ENCODE results near the gene MVB12A.
A peak's percentile ranks its signal among the peaks of the same experiment; 100 is the strongest.

The MVB12A gene

DNA sequence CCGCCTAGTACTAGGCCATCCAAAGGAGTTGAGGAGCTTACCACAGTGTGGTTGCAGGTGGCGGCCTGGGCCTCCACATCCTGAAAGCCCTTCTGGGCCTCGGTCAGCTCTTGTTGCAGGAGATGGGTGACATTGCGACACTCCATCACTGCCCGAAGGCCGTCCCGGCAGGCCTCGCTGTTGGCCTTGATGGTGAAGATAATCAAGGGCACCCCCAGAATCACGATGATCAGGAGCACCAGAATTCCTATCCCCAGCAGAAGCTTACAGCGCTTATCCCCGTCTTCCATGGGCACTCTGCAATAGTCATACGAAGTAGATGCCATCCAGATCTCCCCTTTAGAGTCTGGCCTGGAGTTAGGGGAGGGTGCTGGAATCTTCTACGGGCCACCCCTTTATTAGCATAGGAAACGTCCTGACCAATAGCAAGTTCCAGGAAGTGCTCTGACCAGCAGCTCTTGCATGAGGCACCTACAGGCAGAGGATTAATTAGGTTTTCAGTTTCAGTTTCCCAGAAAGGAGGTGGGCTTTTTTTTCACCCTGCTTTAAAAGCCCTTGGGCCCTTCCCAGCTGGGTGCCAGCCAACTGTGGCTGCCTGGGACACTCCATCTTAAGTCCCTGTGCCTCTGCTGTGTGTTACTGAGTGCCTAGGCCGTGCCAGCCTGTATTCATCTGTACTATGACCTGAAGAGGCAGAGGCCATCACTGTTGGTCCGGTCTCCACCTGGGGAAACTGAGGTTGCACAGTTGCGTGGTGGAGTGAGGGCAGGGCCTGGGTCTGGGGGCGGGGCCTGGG is 14.4 kb upstream of the MVB12A start, which contains the start of gene BST2:
TSS of gene BST2 (minus strand) at position 381 of the 796 bp plus-strand sequence. CDS start at position 326, 55 bp downstream.
- no peak for DNase-seq

DNA sequence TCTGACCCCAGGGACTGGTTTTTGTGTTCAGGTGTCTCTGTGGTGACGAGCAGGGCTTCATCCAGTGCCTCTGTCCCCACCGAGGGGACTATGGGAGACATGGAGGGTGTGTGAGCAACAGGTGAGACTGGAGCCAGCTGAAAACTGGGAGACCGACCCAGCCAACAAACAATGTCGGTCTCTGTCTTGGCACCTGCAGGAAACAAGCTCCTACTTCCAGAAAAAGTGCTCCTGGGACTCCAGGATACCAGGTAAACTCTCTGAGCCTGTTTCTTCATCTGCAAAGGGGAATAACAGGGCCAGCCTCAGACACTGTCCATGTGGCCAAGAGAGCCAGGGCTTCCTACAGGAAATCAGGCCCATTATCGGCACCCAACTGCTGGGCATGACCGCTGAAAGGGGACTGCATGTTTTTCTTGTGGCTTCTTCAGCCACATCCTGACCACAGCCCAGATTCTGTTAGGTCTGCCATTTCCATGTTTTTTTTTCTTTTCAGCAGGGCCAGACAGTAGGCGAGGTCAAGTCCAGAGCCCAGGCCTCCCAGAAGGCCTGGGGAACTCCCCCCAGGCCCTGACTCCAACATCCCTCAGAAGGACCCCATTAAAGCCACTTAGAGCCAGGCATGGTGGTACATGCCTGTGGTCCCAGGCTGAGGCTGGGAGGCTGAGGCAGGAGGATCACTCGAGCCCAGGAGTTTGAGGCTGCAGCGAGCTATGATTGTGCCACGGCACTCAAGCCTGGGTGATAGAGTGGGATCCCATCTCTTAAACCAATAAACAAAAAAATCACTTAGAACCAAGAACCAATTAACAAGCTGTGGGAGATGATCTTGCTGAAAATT is 13.6 kb upstream of the MVB12A start:
- DNase-seq = no peak

GRCh38 chr19:17406887-17407196 is 13.0 kb upstream of the MVB12A start:
- DNase-seq = peak in 1 of 2 experiments; percentile 10

DNA sequence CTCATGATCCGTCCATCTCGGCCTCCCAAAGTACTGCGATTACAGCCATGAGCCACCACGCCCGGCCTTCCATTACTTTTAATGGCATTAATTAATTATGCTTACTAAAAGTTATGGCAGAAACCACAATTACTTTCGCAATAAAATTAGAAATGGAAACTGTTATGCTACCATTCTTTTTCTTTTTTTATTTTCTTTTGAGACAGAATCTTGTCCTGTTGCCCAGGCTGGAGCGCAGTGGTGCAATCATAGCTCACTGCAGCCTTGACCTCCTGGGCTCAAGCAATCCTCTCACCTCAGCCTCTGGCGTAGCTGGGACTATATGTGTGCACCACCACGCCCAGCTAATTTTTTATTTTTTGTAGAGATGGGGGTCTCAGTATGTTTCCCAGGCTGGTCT is 9.9 kb upstream of the MVB12A start:
- no peak for DNase-seq

GRCh38 chr19:17411801-17412200 is 8.0 kb upstream of the MVB12A start:
- no peak for DNase-seq

DNA sequence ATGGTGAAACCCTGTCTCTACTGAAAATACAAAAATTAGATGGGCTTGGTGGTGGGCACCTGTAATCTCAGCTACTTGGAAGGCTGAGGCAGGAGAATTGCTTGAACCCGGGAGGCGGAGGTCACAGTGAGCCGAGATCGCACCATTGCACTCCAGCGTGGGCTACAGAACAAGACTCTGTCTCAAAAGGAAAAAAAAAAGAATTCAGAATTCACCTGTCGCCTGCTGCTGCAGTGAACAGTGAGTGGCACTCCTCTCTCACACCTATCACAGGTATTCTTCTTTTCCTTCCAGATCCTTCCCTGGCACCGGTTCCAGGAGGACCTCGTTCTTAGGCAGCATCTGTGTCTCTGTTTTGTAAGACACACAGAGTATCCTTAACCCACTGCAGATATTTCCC is 5.8 kb upstream of the MVB12A start:
- no peak for DNase-seq

DNA sequence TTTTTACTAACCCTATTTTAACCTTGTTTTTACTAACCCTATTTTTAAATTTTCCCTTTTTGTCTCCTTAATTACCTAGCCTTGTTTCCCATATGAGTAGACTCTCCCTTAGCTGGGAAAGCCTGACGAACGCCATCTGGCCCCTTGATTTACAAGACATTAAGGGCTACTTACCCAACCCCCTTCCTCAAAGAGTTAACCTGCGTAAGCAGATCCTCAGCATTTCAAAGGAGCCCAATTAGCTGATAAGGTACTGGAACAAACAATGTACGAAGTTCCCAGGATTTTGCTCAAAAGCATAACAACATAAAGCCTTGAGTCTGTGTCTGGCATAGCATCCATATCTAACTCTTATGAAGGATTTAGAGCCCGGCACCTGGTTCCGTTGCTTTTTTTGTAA is 4.7 kb upstream of the MVB12A start:
- no peak for DNase-seq

- DNase-seq = no peak
Measured at GRCh38 chr19:17418710-17419109, 1.1 kb upstream of the MVB12A start.

DNA sequence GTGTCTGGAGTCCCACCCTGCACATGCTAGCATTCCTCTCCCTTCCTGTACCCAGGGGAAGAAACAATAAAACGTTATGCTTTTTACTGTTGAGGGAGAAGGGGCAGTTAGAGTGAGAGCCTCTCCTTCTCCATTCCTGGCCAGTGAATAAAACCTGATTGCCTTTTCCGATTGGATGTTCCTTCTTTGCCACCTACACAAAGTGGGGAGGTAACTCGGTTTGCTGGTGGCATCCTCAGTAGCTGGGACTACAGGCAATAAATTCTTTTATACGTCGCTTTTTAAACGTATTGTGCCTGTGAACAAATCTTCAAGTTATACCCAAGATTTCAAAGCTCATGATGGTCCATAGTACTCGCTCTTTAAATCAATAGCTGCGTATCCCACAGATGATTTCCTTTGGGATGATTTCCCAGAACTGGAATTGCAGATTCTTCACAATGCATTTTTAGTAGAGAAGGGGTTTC is 660 bp upstream of the MVB12A start:
- DNase-seq = no peak

DNA sequence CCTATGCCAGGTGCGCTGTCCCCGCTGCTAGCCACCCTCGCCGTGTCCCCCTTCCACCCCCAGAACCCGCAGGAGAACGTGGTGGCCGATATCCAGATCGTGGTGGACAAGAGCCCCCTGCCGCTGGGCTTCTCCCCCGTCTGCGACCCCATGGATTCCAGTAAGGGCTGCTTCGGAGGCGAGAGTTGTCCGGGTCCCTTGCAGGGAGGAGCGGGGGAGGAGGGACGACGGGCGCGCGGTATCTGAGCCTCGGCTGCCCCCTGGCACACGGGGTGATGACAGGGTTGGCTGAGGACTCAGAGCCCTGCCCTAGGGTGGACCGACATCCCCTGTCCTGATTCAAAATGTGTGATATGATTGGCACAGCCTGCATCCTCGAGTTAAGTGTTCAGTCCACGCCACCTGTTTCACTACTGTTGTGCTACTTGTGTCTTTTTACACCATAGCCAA is 653 bp downstream of the MVB12A start:
- peak in 1 of 2 experiments; percentile 17 for DNase-seq

- no peak for DNase-seq
Measured at GRCh38 chr19:17421942-17422341, 2.1 kb downstream of the MVB12A start.

GRCh38 chr19:17423429-17424208 is 3.8 kb downstream of the MVB12A start:
- DNase-seq = no peak

DNA sequence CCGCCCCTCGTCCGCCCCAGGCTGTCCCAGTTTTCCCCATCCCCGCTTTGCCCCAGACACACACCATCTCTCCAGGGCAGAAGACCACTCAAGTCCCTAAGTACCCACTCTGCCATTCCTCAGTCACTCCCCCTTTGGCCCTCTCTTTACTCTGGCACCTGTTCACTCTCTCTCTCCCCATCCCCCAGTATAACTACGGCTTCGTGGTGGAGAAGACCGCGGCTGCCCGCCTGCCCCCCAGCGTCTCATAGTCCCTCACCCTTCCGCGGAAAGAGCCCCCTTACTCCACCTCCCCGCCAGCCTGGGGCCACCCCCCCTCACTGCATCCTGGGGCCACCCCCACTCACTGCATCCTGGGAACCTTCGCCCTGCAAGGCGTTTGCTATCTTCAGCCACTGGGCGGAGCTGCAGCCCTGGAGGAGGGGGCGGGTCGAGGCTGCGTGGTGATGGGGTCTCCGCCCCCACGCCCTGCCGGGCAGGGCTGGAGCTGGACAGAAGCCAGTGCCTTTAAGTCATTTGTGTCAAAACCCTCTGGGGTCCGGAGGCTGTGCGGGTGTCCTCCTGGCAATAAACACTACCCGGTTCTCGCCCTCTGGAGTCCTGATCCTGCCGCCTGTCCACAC is 5.0 kb downstream of the MVB12A start:
- peak in 1 of 2 experiments; percentile 56 for DNase-seq

DNA sequence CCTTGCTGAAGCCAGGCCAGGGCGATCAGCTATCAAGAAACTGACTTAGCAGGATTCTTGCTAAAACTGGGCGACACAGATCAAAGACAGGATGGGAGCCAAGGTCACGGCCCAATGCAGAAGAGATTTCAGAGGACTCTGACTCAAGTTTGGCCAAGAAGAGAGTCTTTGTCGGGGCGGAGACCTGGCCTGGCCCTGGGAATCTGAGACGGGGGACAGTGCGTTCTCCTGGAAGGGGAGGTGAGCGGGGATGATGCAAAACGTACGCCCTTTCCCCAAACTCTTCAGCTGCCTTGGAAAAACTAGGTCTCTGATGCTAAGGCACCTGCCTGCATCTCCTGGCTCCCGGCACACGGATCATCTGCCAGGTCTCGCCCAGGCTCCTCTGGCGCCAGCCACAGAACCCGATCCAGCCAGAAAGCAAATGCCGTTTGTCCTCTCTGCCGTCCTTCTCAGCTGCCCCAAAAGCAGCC is 9.8 kb downstream of the MVB12A start:
- DNase-seq = no peak

DNA sequence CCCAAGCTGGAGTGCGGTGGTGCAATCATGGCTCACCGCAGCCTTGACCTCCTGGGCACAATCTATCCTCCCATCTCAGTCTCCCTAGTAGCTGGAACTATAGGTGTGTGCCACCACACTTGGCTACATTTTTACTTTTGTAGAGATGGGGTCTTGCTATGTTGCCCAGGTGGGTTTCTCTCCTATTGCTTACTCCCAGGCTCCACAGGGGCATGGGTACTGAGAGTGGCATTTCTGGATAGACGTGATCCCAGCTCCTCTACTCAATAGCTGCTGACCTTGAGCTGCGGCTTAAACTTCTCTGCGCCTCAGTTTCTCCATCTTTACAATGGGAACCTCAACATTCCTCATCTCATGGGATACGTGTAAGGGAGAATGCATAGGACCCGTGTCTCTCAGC is 11.6 kb downstream of the MVB12A start:
- no peak for DNase-seq

DNA sequence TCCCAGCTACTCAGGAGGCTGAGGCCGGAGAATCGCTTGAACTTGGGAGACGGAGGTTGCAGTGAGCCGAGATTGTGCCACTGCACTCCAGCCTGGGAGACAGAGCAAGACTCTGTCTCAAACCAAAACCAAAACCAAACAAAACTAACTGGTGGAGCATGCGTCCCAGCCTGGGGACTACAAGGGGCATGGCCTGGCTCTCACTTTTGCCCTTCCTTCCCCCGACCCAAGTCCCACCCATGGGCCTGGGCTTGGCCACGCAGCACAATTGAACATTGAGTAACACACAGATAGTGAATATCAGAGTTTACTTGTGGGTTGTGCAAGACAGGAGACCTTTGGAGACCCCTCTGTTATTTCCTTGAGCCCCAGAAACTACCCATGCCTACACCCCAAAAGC is 15.4 kb downstream of the MVB12A start:
- no peak for DNase-seq

DNA sequence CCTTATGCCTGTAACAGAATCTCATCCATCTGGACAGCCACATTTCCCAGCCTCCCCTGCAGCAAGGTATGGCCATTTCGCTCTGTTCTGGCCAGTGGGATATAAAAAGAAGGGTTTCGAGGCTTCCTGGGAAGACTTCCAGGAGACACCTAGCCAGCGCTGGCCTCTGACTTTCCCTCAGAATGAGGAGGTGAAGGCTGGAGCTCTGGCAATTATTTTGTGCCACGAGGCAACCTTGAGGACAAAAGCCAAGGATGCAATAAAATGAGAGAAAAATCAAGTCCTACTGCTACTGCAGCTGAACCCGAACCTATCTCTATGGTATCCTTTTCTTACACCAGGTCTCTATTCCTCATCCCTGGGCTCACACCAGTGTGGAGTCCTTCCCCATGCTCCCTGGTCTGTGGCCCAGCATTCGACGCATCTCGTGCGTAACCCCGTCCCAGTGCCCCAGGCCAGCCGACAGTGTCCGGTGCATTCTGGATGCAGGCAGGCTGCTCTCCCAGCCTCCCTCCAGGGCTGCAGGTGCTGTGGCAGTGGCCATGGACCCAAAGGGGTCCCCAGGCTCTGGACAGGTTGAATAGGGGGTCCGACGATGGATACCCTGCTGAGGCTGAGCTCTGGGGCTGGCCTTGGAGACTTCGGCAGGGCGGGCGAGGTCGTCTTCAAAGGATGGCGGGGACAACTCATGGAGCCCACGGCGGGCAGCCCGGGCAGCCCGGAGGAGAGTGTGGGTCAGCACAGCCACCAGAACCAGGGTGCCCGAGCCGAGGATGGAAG is 16.4 kb downstream of the MVB12A start:
- no peak for DNase-seq

GRCh38 chr19:17436874-17437267 is 17.0 kb downstream of the MVB12A start:
- DNase-seq = no peak

- DNase-seq = no peak
Measured at GRCh38 chr19:17441241-17442021, 21.6 kb downstream of the MVB12A start.

GRCh38 chr19:17445526-17446165 is 25.8 kb downstream of the MVB12A start:
- DNase-seq = no peak

Data from NCI-H526 (cell line).